Suprapubic skin (tissue), 4 donors: ENCODE measurements around the gene PRKAR2B.

Source experiments
- CTCF ChIP-seq, 2 donors: fragments of 200-600 bp in 1 of 2; fragments of 450-650 bp in 1 of 2; sonication (generic) in 1 of 2; IDR thresholded peaks; one replicate each; pipeline ENCODE4 v1.5.1; 2016 to 2019; ENCODE audit warnings: antibody characterized with exemption in 2 of 2, mild to moderate bottlenecking in 1 of 2, moderate library complexity in 1 of 2
- POLR2A ChIP-seq, 2 donors: fragments of 450-650 bp; IDR thresholded peaks; one replicate each; pipeline ENCODE4 v1.6.1; 2017; ENCODE audit warnings: antibody characterized with exemption in 2 of 2, mild to moderate bottlenecking in 2 of 2, moderate library complexity in 2 of 2
- POLR2AphosphoS5 ChIP-seq, 3 donors: sonication (generic); formaldehyde crosslinking; IDR thresholded peaks; one replicate each; pipeline ENCODE4 v1.6.1; 2017; ENCODE audit warnings: antibody characterized with exemption in 3 of 3

GRCh38 chr7:107186240-107186639 is 141.7 kb downstream of the PRKAR2B start:
- TF ChIP-seq CTCF (IDR thresholded peaks at IDR 0.05) (no peak), POLR2A (IDR thresholded peaks at IDR 0.05) (no peak), POLR2AphosphoS5 (IDR thresholded peaks at IDR 0.05) (no peak)
